HepG2 (cell line): ENCODE data around the gene PRR11. TPM values are rescaled to one million over a fixed set of nuclear protein-coding genes. Genes with fewer than 3 reads are reported as not detected.

Experiments
- ATAC-seq: fragments of 200-7000 bp; cut with Tn5 transposase; 3 replicates; pipeline ENCODE4 v1.9.1; 2020; ENCODE audit warnings: mild to moderate bottlenecking, moderate library complexity
- BruUV-seq: library from RNA; stranded (reverse); fragments of 400-500 nt; replicated peaks from 2 replicates; lab custom pipeline; 2021; lab: Mats Ljungman, UMichigan
- CTCF ChIA-PET: fragments of 300-600 bp; formaldehyde crosslinking; extraction: SDS; loops from one replicate; lab custom pipeline; 2021; ENCODE audit warnings: low total read pairs, inconsistent platforms, low intra/inter-chr PET ratio; lab: Yijun Ruan, JAX
- POLR2A ChIA-PET: fragments of 350-600 bp; sonication (Branson Sonifier 250); formaldehyde crosslinking; loops from one replicate; lab custom pipeline; 2020; ENCODE audit warnings: antibody characterized with exemption, inconsistent platforms; lab: Yijun Ruan, JAX
- DNase-seq: peaks from one replicate; pipeline ENCODE4 v3.0.0-alpha.2; 2015; ENCODE audit warnings: low spot score
- FAIRE-seq: peaks from 3 replicates; lab custom pipeline; 2011; peaks lifted over from hg19 to GRCh38; lab: Jason Lieb, UNC
- H2AFZ ChIP-seq: one replicate; pipeline ENCODE4 v1.6.1; 2011; ENCODE audit warnings: low read length, inconsistent platforms
- H3K27ac ChIP-seq: fragments of 300-600 bp; 3 replicates; pipeline ENCODE4 v1.8.0; 2011; ENCODE audit warnings: mixed run types, mild to moderate bottlenecking, mixed read lengths, low read length, inconsistent platforms; ENCODE audit not compliant: insufficient read depth; ENCODE audit errors: extremely low read length
- H3K27me3 ChIP-seq, 2 experiments: fragments of 200-600 bp in 1 of 2; 2 replicates in 1 of 2; 3 replicates in 1 of 2; pipeline versions ENCODE4 v1.6.0 to v1.8.0; 2011; ENCODE audit warnings: low read length in 2 of 2, mild to moderate bottlenecking in 2 of 2, moderate library complexity in 2 of 2, inconsistent platforms in 1 of 2; ENCODE audit not compliant: insufficient read depth in 2 of 2, control insufficient read depth in 1 of 2
- H3K36me3 ChIP-seq, 2 experiments: fragments of 200-600 bp in 1 of 2; replicated peaks in 1 of 2; 2 replicates in 1 of 2; 3 replicates in 1 of 2; pipeline versions ENCODE4 v1.5.1 to v1.8.0; 2011; ENCODE audit warnings: low read length in 2 of 2, inconsistent platforms in 1 of 2; ENCODE audit not compliant: insufficient read depth in 2 of 2, control insufficient read depth in 1 of 2
- H3K4me1 ChIP-seq: 2 replicates; pipeline ENCODE4 v1.5.1; 2012; ENCODE audit warnings: low read length, inconsistent platforms; ENCODE audit not compliant: insufficient read depth
- H3K4me2 ChIP-seq: 2 replicates; pipeline ENCODE4 v1.6.0; 2011; ENCODE audit warnings: low read depth, low read length, inconsistent platforms
- H3K4me3 ChIP-seq, 3 experiments: fragments of 200-600 bp in 1 of 3; sonication (generic), shearing (Covaris generic) in 1 of 3; replicated peaks in 1 of 3; 2 replicates each; pipeline ENCODE4 v1.5.1; 2011 to 2016; ENCODE audit warnings: low read length in 3 of 3, inconsistent platforms in 2 of 3, low read depth in 2 of 3, mild to moderate bottlenecking in 2 of 3, control low read depth in 1 of 3, mixed read lengths in 1 of 3; ENCODE audit not compliant: insufficient read depth in 1 of 3
- H3K79me2 ChIP-seq: one replicate; pipeline ENCODE4 v1.6.1; 2011; ENCODE audit warnings: low read length, inconsistent platforms; ENCODE audit not compliant: insufficient read depth
- H3K9ac ChIP-seq: 2 replicates; pipeline ENCODE4 v1.6.0; 2011; ENCODE audit warnings: mild to moderate bottlenecking, low read depth, low read length, inconsistent platforms; ENCODE audit not compliant: insufficient read depth
- H3K9me3 ChIP-seq: 2 replicates; pipeline ENCODE4 v1.5.1; 2012; ENCODE audit warnings: mild to moderate bottlenecking, low read length
- H4K20me1 ChIP-seq: 2 replicates; pipeline ENCODE4 v1.6.0; 2011; ENCODE audit warnings: inconsistent platforms, mild to moderate bottlenecking, low read length, moderate library complexity; ENCODE audit not compliant: insufficient read depth
- CREM ChIP-seq, 2 experiments: sonication (generic) in 1 of 2; formaldehyde crosslinking in 1 of 2; IDR thresholded peaks; 2 replicates each; pipeline versions ENCODE4 v1.4.0 to v1.6.1; 2016 to 2020; ENCODE audit warnings: antibody characterized with exemption in 1 of 2, mild to moderate bottlenecking in 1 of 2, missing genetic modification reagents in 1 of 2
- DMAP1 ChIP-seq: IDR thresholded peaks from 2 replicates; pipeline ENCODE4 v1.6.1; 2016
- DNMT1 ChIP-seq: sonication (generic); formaldehyde crosslinking; IDR thresholded peaks from 2 replicates; pipeline ENCODE4 v1.5.1; 2020; ENCODE audit warnings: mild to moderate bottlenecking, missing genetic modification reagents
- PRPF4 ChIP-seq: fragments of 200-400 bp; formaldehyde crosslinking; IDR thresholded peaks from 2 replicates; pipeline ENCODE4 v1.6.1; 2016; ENCODE audit warnings: low read length, low read depth; ENCODE audit not compliant: poor library complexity, severe bottlenecking
- RBAK ChIP-seq: sonication (generic); formaldehyde crosslinking; IDR thresholded peaks from 2 replicates; pipeline ENCODE4 v1.5.1; 2020; ENCODE audit warnings: mild to moderate bottlenecking, missing genetic modification reagents
- SNRNP70 ChIP-seq: fragments of 200-400 bp; formaldehyde crosslinking; IDR thresholded peaks from 2 replicates; pipeline ENCODE4 v1.6.1; 2017; ENCODE audit warnings: mild to moderate bottlenecking, low read depth, low read length, moderate library complexity
- STAT5B ChIP-seq: sonication (generic); formaldehyde crosslinking; IDR thresholded peaks from 2 replicates; pipeline ENCODE4 v1.4.0; 2020; ENCODE audit warnings: missing genetic modification reagents
- TBX3 ChIP-seq: fragments of 450-650 bp; IDR thresholded peaks from 2 replicates; pipeline ENCODE4 v1.6.1; 2017; ENCODE audit warnings: antibody characterized with exemption, mild to moderate bottlenecking, inconsistent platforms, borderline replicate concordance
- TEAD2 ChIP-seq: sonication (generic); formaldehyde crosslinking; IDR thresholded peaks from 2 replicates; pipeline ENCODE4 v1.9.0; 2021; ENCODE audit warnings: missing genetic modification reagents
- XRCC5 ChIP-seq: fragments of 200-400 bp; formaldehyde crosslinking; optimal IDR thresholded peaks from 2 replicates; pipeline ENCODE3; 2017; ENCODE audit warnings: mild to moderate bottlenecking, low read length
- ZBTB1 ChIP-seq: sonication (generic); formaldehyde crosslinking; IDR thresholded peaks from 2 replicates; pipeline ENCODE4 v1.4.0; 2020; ENCODE audit warnings: missing genetic modification reagents, borderline replicate concordance
- ZMYM3 ChIP-seq: sonication (generic); formaldehyde crosslinking; IDR thresholded peaks from 2 replicates; pipeline ENCODE4 v1.5.1; 2020; ENCODE audit warnings: mild to moderate bottlenecking, missing genetic modification reagents
- ZNF180 ChIP-seq: sonication (generic); formaldehyde crosslinking; IDR thresholded peaks from 2 replicates; pipeline ENCODE4 v1.4.0; 2020; ENCODE audit warnings: low read depth, missing genetic modification reagents, borderline replicate concordance
- ZNF33B ChIP-seq: sonication (generic); formaldehyde crosslinking; IDR thresholded peaks from 2 replicates; pipeline ENCODE4 v1.5.1; 2020; ENCODE audit warnings: mild to moderate bottlenecking, missing genetic modification reagents
- ZNF605 ChIP-seq: sonication (generic); formaldehyde crosslinking; IDR thresholded peaks from 2 replicates; pipeline ENCODE4 v1.8.0; 2022; ENCODE audit warnings: mild to moderate bottlenecking, missing genetic modification reagents
- ZNF772 ChIP-seq: sonication (generic); formaldehyde crosslinking; IDR thresholded peaks from 2 replicates; pipeline ENCODE4 v1.5.0; 2020; ENCODE audit warnings: mild to moderate bottlenecking, missing genetic modification reagents
- ZNF788 ChIP-seq: sonication (generic); formaldehyde crosslinking; IDR thresholded peaks from 2 replicates; pipeline ENCODE4 v1.5.0; 2020; ENCODE audit warnings: mild to moderate bottlenecking, missing genetic modification reagents, borderline replicate concordance
- ZNF792 ChIP-seq: IDR thresholded peaks from 2 replicates; pipeline ENCODE4 v1.6.1; 2016
- WGBS: methylation state at CpG from one replicate; pipeline ENCODE4 v1.1.6; 2017; ENCODE audit warnings: low lambda C conversion rate; 5-methylcytosine and 5-hydroxymethylcytosine counted together
- in situ Hi-C: cut with HindIII; loops from 2 replicates; pipeline ENCODE4 v1.10.0; 2017; ENCODE audit warnings: low pct_unique_long_range_greater_than_20kb; ENCODE audit not compliant: extremely low pct_ligation_motif_present
- intact Hi-C: fragments of 100-400 bp; cut with micrococcal nuclease; formaldehyde crosslinking; loops from one replicate; pipeline ENCODE4 v1.10.0; 2022; ENCODE audit not compliant: unreplicated experiment
- polyA plus RNA-seq, 8 experiments: library from polyadenylated mRNA; depleted of rRNA in 3 of 8; stranded (reverse) in 7 of 8; unstranded in 1 of 8; fragments of >200 nt; fragmentation: Illumina TruSeq in 4 of 8; extraction: Trizol in 4 of 8; gene quantifications; 2 replicates each; pipeline versions ENCODE4 v1.2.1 to v1.2.3, GENCODE V29; 2011 to 2016; ENCODE audit warnings: low read depth in 4 of 8, missing spikeins in 1 of 8, mixed read lengths in 1 of 8; ENCODE audit not compliant: insufficient read depth in 1 of 8
- total RNA-seq, 5 experiments: library from RNA; depleted of rRNA; stranded (reverse); fragments of >200 nt; fragmentation: Illumina TruSeq; extraction: Trizol; gene quantifications; 2 replicates each; pipeline ENCODE4 v1.2.3, GENCODE V29; 2016; ENCODE audit warnings: low read depth in 1 of 5
- TF ChIP-seq, protein P1 (sequence below): sonication (generic); formaldehyde crosslinking; IDR thresholded peaks from 2 replicates; pipeline ENCODE4 v1.9.0; 2021; ENCODE audit warnings: missing genetic modification reagents, mild to moderate bottlenecking, borderline replicate concordance
- TF ChIP-seq, protein P2 (sequence below): sonication (generic); formaldehyde crosslinking; IDR thresholded peaks from 2 replicates; pipeline ENCODE4 v1.4.0; 2020; ENCODE audit warnings: mild to moderate bottlenecking, low read depth, missing genetic modification reagents

The PRR11 gene
- total and polyA plus RNA-seq, 2 of the 13 experiments (the other 11 are each of a cell fraction or from before 2014, with no cell fraction given) = 35.7 to 39.2 TPM

GRCh38 chr17:59181481-59181880, 25.9 kb downstream of the PRR11 start:
- Histone ChIP-seq H3K9ac (no peak overlapping the region), H3K9me3 (no peaks in the 10 kb centered on the region), H4K20me1 (no peaks in the 10 kb centered on the region), H3K27me3 (no peaks in the 10 kb centered on the region), H3K4me2 (no peak overlapping the region), H3K36me3 (peaks cover 10 to 44% of the 10 kb centered on the region in 2 experiments; a peak in 4 of 5 replicates), H3K79me2 (no peaks in the 10 kb centered on the region), H3K27ac (no peak overlapping the region), H2AFZ (no peak overlapping the region), H3K4me3 (no peak overlapping the region), H3K4me1 (no peaks in the 10 kb centered on the region)
- TF ChIP-seq ZNF605 (CRISPR knock-in tag) (no peak), XRCC5 (no peak), PRPF4 (no peak), ZNF788 (CRISPR knock-in tag) (no peak), ZNF33B (CRISPR knock-in tag) (no peak), SNRNP70 (no peak), RBAK (no peak), ZBTB1 (CRISPR knock-in tag) (no peak), ZMYM3 (CRISPR knock-in tag) (no peak), DMAP1 (CRISPR knock-in tag) (no peak), TBX3 (no peak), ZNF180 (CRISPR knock-in tag) (no peak), ZNF792 (CRISPR knock-in tag) (no peak), DNMT1 (no peak), CREM (IDR thresholded peaks at IDR 0.05) (no peak), CREM (CRISPR knock-in tag; IDR thresholded peaks at IDR 0.05) (no peak), STAT5B (no peak), ZNF772 (CRISPR knock-in tag) (no peak), TEAD2 (CRISPR knock-in tag) (no peak)
- TF ChIP-seq, protein P1, sequence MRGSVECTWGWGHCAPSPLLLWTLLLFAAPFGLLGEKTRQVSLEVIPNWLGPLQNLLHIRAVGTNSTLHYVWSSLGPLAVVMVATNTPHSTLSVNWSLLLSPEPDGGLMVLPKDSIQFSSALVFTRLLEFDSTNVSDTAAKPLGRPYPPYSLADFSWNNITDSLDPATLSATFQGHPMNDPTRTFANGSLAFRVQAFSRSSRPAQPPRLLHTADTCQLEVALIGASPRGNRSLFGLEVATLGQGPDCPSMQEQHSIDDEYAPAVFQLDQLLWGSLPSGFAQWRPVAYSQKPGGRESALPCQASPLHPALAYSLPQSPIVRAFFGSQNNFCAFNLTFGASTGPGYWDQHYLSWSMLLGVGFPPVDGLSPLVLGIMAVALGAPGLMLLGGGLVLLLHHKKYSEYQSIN (CRISPR knock-in tag) = no peak
- TF ChIP-seq, protein P2, sequence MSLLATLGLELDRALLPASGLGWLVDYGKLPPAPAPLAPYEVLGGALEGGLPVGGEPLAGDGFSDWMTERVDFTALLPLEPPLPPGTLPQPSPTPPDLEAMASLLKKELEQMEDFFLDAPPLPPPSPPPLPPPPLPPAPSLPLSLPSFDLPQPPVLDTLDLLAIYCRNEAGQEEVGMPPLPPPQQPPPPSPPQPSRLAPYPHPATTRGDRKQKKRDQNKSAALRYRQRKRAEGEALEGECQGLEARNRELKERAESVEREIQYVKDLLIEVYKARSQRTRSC = no peak
- CTCF ChIA-PET = no interaction called here
- POLR2A ChIA-PET = no interaction called here
- no TSS peak for BruUV-seq
- no peak for FAIRE-seq
- DNase-seq = no peak
- over 99% methylated on average over 9 of the region's 9 CpGs for WGBS
- ATAC-seq = no peak
- in situ Hi-C loops = no loop called here
- intact Hi-C loops = no loop called here
